ENCODE data around the gene PIP5K1B. TPM values are rescaled to one million over a fixed set of nuclear protein-coding genes. Genes with fewer than 3 reads are reported as not detected.

Gene PIP5K1B
- total RNA-seq, 1 experiment from 2014 or later, result not detected

GRCh38 chr9:68999393-69000105 is 294.5 kb downstream of the PIP5K1B start:
- H3K36me3 ChIP-seq, result no peaks in the 10 kb centered on the region
- peak; percentile 15 to 43 for DNase-seq (ENCODE audit: low read depth in 1 of 2, low spot score in 2 of 2)
- H3K27me3 ChIP-seq (replicated peaks), result 0 out of 2 replicates have a peak, but pooled peaks cover 4% of the 10 kb centered on the region
- no peaks in the 10 kb centered on the region for H3K4me1 ChIP-seq (replicated peaks)
- H3K27ac ChIP-seq, result no peak overlapping the region
- no peak overlapping the region for H3K4me3 ChIP-seq
- no peaks in the 10 kb centered on the region for H3K9me3 ChIP-seq (replicated peaks)

- Histone ChIP-seq H3K27me3 (replicated peaks) (0 out of 2 replicates have a peak, but pooled peaks cover 4% of the 10 kb centered on the region), H3K36me3 (no peaks in the 10 kb centered on the region), H3K4me3 (no peak overlapping the region), H3K4me1 (replicated peaks) (no peaks in the 10 kb centered on the region), H3K27ac (no peak overlapping the region), H3K9me3 (replicated peaks) (no peaks in the 10 kb centered on the region)
- DNase-seq (ENCODE audit: low read depth in 1 of 2, low spot score in 2 of 2), result no peak
These were observed 296.9 kb downstream of the PIP5K1B start for GRCh38 chr9:69001921-69002320.

DNA sequence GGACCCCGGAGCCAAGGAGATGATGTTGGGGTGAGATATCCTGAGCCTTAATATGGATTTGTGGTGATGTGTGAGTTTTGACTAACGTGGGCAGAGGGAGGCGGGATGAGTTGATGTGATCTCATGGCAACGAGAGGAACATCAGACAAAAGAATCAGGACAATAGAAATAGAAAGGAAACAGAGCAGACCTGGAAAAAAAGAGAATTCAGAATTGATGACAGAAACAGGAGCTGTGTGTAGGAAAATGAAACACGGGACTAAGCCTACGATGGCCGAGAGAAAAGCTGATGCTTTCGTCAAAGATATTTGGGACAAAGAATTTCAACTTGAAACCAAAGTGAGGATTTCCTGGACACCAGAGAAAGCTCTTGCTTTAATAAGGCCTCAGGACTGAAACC is 298.0 kb downstream of the PIP5K1B start:
- Histone ChIP-seq H3K4me3 (no peak overlapping the region), H3K27ac (no peak overlapping the region), H3K9me3 (replicated peaks) (no peaks in the 10 kb centered on the region), H3K27me3 (replicated peaks) (0 out of 2 replicates have a peak, but pooled peaks cover 4% of the 10 kb centered on the region), H3K4me1 (replicated peaks) (no peaks in the 10 kb centered on the region), H3K36me3 (no peaks in the 10 kb centered on the region)
- DNase-seq (ENCODE audit: low read depth in 1 of 2, low spot score in 2 of 2), result no peak

DNA sequence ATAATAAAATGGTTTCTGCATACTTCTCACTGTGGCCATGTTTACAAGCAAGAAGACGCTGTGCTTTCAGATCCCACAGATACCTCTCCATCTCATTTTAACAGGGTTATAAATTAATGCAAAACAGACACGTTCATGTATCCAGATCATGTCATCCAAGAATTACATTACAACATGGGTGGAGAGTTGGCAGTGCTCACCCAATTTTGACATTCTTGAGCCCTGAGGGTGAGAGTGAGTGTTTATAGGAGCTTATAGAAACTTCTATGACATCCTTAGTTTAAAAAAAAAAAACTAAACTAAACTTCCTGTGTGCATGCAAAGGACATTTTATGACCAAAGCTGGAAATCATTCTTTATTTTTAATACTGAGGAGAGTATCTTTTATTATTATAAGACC is 299.8 kb downstream of the PIP5K1B start:
- H3K9me3 ChIP-seq (replicated peaks), result no peaks in the 10 kb centered on the region
- no peak overlapping the region for H3K4me3 ChIP-seq
- DNase-seq (ENCODE audit: low read depth in 1 of 2, low spot score in 2 of 2), result no peak
- no peak overlapping the region for H3K27ac ChIP-seq
- 0 out of 2 replicates have a peak, but pooled peaks cover 4% of the 10 kb centered on the region for H3K27me3 ChIP-seq (replicated peaks)
- H3K36me3 ChIP-seq, result no peaks in the 10 kb centered on the region
- H3K4me1 ChIP-seq (replicated peaks), result no peaks in the 10 kb centered on the region

- no peaks in the 10 kb centered on the region for H3K4me1 ChIP-seq (replicated peaks)
- no peak overlapping the region for H3K4me3 ChIP-seq
- no peak for DNase-seq (ENCODE audit: low read depth in 1 of 2, low spot score in 2 of 2)
- H3K27ac ChIP-seq, result no peak overlapping the region
- no peaks in the 10 kb centered on the region for H3K9me3 ChIP-seq (replicated peaks)
- H3K36me3 ChIP-seq, result no peaks in the 10 kb centered on the region
- H3K27me3 ChIP-seq (replicated peaks), result no peaks in the 10 kb centered on the region
These were observed 304.7 kb downstream of the PIP5K1B start for GRCh38 chr9:69009708-69010107.

DNA sequence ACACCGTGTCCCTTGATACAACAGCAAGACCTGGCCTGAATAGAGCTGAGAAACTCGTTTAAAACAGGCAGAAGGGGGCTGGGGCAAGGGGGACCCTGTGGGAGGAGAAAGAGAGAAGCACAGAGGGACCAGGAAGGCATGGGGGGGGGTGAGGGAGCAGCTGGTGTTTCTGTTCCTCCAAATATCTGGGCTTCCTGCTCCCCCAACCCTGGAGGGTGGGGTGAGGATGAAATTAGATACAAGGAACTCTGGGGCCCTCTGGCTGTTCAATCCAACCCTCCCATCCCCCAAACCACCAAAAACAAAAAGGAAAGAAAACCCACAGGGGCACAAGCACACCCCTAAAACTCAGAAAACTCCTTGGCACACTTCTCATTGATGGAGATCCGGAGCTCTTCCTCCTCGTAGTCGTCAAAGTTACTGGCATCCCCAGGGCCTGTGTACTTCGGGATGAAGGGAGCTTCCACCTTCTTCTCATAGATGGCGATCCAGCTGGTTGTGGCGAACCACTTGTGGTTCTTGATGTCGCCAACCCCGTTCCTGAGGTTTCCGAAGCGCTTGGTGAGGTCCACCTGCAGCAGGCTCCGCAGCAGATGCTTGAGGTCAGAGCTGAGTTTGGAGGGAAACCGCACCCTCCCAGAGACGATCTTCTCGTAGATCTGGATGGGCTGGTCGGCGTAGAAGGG is 307.8 kb downstream of the PIP5K1B start:
- no peaks in the 10 kb centered on the region for H3K9me3 ChIP-seq (replicated peaks)
- H3K27me3 ChIP-seq (replicated peaks), result no peaks in the 10 kb centered on the region
- H3K36me3 ChIP-seq, result no peaks in the 10 kb centered on the region
- no peak overlapping the region for H3K27ac ChIP-seq
- DNase-seq (ENCODE audit: low read depth in 1 of 2, low spot score in 2 of 2), result no peak
- no peak overlapping the region for H3K4me3 ChIP-seq
- no peaks in the 10 kb centered on the region for H3K4me1 ChIP-seq (replicated peaks)

- Histone ChIP-seq H3K27me3 (replicated peaks) (no peaks in the 10 kb centered on the region), H3K9me3 (replicated peaks) (no peaks in the 10 kb centered on the region)
These were observed 308.3 kb downstream of the PIP5K1B start for GRCh38 chr9:69013382-69013727.

GRCh38 chr9:69014013-69014412 is 309.0 kb downstream of the PIP5K1B start, which contains the start of gene PRKACG:
PRKACG (minus strand) TSS chr9:69014113; CDS start chr9:69014092, 21 bp downstream.
- H3K9me3 ChIP-seq (replicated peaks), result no peaks in the 10 kb centered on the region
- H3K4me1 ChIP-seq (replicated peaks), result no peaks in the 10 kb centered on the region

More at GRCh38 chr9:69013382-69013727, 308.3 kb downstream of the PIP5K1B start:
- Histone ChIP-seq H3K36me3 (no peaks in the 10 kb centered on the region), H3K27ac (no peak overlapping the region), H3K4me3 (no peak overlapping the region), H3K4me1 (replicated peaks) (no peaks in the 10 kb centered on the region)
- no peak for DNase-seq (ENCODE audit: low read depth in 1 of 2, low spot score in 2 of 2)

GRCh38 chr9:69016191-69017096 is 311.4 kb downstream of the PIP5K1B start:
- no peaks in the 10 kb centered on the region for H3K36me3 ChIP-seq
- no peak for DNase-seq (ENCODE audit: low read depth in 1 of 2, low spot score in 2 of 2)
- no peaks in the 10 kb centered on the region for H3K27me3 ChIP-seq (replicated peaks)
- no peaks in the 10 kb centered on the region for H3K4me1 ChIP-seq (replicated peaks)
- no peak overlapping the region for H3K27ac ChIP-seq
- no peak overlapping the region for H3K4me3 ChIP-seq
- H3K9me3 ChIP-seq (replicated peaks), result no peaks in the 10 kb centered on the region

More at GRCh38 chr9:69014013-69014412, 309.0 kb downstream of the PIP5K1B start, which contains the start of gene PRKACG:
- no peak for DNase-seq (ENCODE audit: low read depth in 1 of 2, low spot score in 2 of 2)
- Histone ChIP-seq H3K4me3 (no peak within 1 kb of the TSS), H3K27ac (no peak within 1 kb of the TSS), H3K27me3 (replicated peaks) (no peaks in the 10 kb centered on the region), H3K36me3 (no peaks in the 10 kb centered on the region)

GRCh38 chr9:69018737-69019136 is 313.7 kb downstream of the PIP5K1B start:
- H3K27me3 ChIP-seq (replicated peaks), result 0 out of 2 replicates have a peak, but pooled peaks cover 2% of the 10 kb centered on the region
- no peaks in the 10 kb centered on the region for H3K4me1 ChIP-seq (replicated peaks)
- H3K9me3 ChIP-seq (replicated peaks), result no peaks in the 10 kb centered on the region
- H3K27ac ChIP-seq, result no peak overlapping the region
- H3K4me3 ChIP-seq, result no peak overlapping the region
- DNase-seq (ENCODE audit: low read depth in 1 of 2, low spot score in 2 of 2), result no peak
- no peaks in the 10 kb centered on the region for H3K36me3 ChIP-seq

DNA sequence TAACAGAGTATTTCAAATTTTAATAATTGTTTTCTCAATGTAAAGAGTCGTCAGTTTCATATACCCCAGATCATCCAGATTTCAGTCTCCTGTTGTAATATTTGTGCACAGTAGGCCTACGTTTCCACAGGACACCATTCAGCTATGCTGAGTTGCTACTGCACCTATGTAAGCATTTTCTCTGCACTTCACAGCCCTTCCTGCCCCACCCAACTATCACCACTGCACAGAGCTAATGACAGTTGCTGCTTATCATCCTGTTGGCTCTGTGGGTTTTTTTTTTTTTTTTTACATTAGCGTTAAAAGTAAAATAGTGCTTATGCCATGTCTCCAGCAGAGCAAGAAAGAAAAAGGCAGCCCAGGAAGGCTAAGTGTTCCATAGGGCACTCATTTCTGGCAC is 314.8 kb downstream of the PIP5K1B start:
- Histone ChIP-seq H3K9me3 (replicated peaks) (no peaks in the 10 kb centered on the region), H3K4me1 (replicated peaks) (no peaks in the 10 kb centered on the region), H3K27me3 (replicated peaks) (0 out of 2 replicates have a peak, but pooled peaks cover 2% of the 10 kb centered on the region), H3K4me3 (no peak overlapping the region), H3K36me3 (no peaks in the 10 kb centered on the region), H3K27ac (no peak overlapping the region)
- no peak for DNase-seq (ENCODE audit: low read depth in 1 of 2, low spot score in 2 of 2)

GRCh38 chr9:69020301-69021145 is 315.5 kb downstream of the PIP5K1B start:
- H3K27ac ChIP-seq, result no peak overlapping the region
- H3K4me3 ChIP-seq, result no peak overlapping the region
- no peaks in the 10 kb centered on the region for H3K9me3 ChIP-seq (replicated peaks)
- no peaks in the 10 kb centered on the region for H3K4me1 ChIP-seq (replicated peaks)
- DNase-seq (ENCODE audit: low read depth in 1 of 2, low spot score in 2 of 2), result no peak
- H3K27me3 ChIP-seq (replicated peaks), result 0 out of 2 replicates have a peak, but pooled peaks cover 2% of the 10 kb centered on the region
- H3K36me3 ChIP-seq, result no peaks in the 10 kb centered on the region

GRCh38 chr9:69023650-69024049 is 318.6 kb downstream of the PIP5K1B start:
- Histone ChIP-seq H3K4me3 (no peak overlapping the region), H3K9me3 (replicated peaks) (0 out of 2 replicates have a peak, but pooled peaks cover 4% of the 10 kb centered on the region), H3K36me3 (no peaks in the 10 kb centered on the region), H3K4me1 (replicated peaks) (no peaks in the 10 kb centered on the region), H3K27ac (no peak overlapping the region), H3K27me3 (replicated peaks) (0 out of 2 replicates have a peak, but pooled peaks cover 6% of the 10 kb centered on the region)
- DNase-seq (ENCODE audit: low read depth in 1 of 2, low spot score in 2 of 2), result no peak
